Trophoblast cell (in vitro differentiated cells and primary cell): ENCODE data around the gene PPFIA2.

Experiments
- DNase-seq, 2 donors: peaks; one replicate each; pipeline ENCODE4 v3.0.0-alpha.2; 2016
- H2AFZ ChIP-seq: 2 replicates; pipeline ENCODE4 v1.6.1; 2013; ENCODE audit warnings: low read length, moderate library complexity, mild to moderate bottlenecking; ENCODE audit not compliant: insufficient read depth, poor library complexity
- H2AK5ac ChIP-seq: 2 replicates; pipeline ENCODE4 v1.6.1; 2013; ENCODE audit warnings: mild to moderate bottlenecking, low read length
- H2BK120ac ChIP-seq: 2 replicates; pipeline ENCODE4 v1.6.1; 2013; ENCODE audit warnings: low read length, mild to moderate bottlenecking, moderate library complexity; ENCODE audit not compliant: insufficient read depth, poor library complexity
- H2BK12ac ChIP-seq: 2 replicates; pipeline ENCODE4 v1.6.1; 2013; ENCODE audit warnings: mild to moderate bottlenecking, low read length, moderate library complexity
- H2BK5ac ChIP-seq: 2 replicates; pipeline ENCODE4 v1.6.1; 2013; ENCODE audit warnings: low read length, low read depth, moderate library complexity, mild to moderate bottlenecking; ENCODE audit not compliant: poor library complexity
- H3K14ac ChIP-seq: 2 replicates; pipeline ENCODE4 v1.6.1; 2013; ENCODE audit warnings: mild to moderate bottlenecking, low read length
- H3K18ac ChIP-seq: 2 replicates; pipeline ENCODE4 v1.6.1; 2013; ENCODE audit warnings: mild to moderate bottlenecking, low read length
- H3K23ac ChIP-seq: 2 replicates; pipeline ENCODE4 v1.6.1; 2013; ENCODE audit warnings: low read length
- H3K27ac ChIP-seq: 2 replicates; pipeline ENCODE4 v1.5.1; 2013; ENCODE audit warnings: low read depth, mild to moderate bottlenecking, inconsistent platforms, low read length, moderate library complexity
- H3K27me3 ChIP-seq: 2 replicates; pipeline ENCODE4 v1.6.1; 2013; ENCODE audit warnings: inconsistent platforms, mild to moderate bottlenecking, low read length, moderate library complexity; ENCODE audit not compliant: insufficient read depth
- H3K36me3 ChIP-seq, 2 experiments: 1 replicate in 1 of 2; 2 replicates in 1 of 2; pipeline ENCODE4 v1.6.1; 2013; ENCODE audit warnings: low read length in 2 of 2, mild to moderate bottlenecking in 2 of 2, moderate library complexity in 1 of 2; ENCODE audit not compliant: insufficient read depth in 2 of 2, control insufficient read depth in 1 of 2
- H3K4ac ChIP-seq: 2 replicates; pipeline ENCODE4 v1.6.1; 2013; ENCODE audit warnings: low read depth, mild to moderate bottlenecking, low read length, moderate library complexity
- H3K4me1 ChIP-seq, 2 experiments: 1 replicate in 1 of 2; 2 replicates in 1 of 2; pipeline ENCODE4 v1.6.1; 2013; ENCODE audit warnings: low read length in 2 of 2, mild to moderate bottlenecking in 2 of 2, moderate library complexity in 1 of 2; ENCODE audit not compliant: insufficient read depth in 2 of 2, control insufficient read depth in 1 of 2
- H3K4me2 ChIP-seq: 2 replicates; pipeline ENCODE4 v1.6.1; 2013; ENCODE audit warnings: inconsistent platforms, mild to moderate bottlenecking, low read length, moderate library complexity
- H3K4me3 ChIP-seq: 2 replicates; pipeline ENCODE4 v1.5.1; 2013; ENCODE audit warnings: mild to moderate bottlenecking, low read depth, low read length, inconsistent platforms
- H3K79me1 ChIP-seq: one replicate; pipeline ENCODE4 v1.6.1; 2013; ENCODE audit warnings: low read length
- H3K79me2 ChIP-seq: 2 replicates; pipeline ENCODE4 v1.6.1; 2013; ENCODE audit warnings: low read length, mild to moderate bottlenecking; ENCODE audit not compliant: control insufficient read depth, insufficient read depth, poor library complexity
- H3K9ac ChIP-seq: 2 replicates; pipeline ENCODE4 v1.6.1; 2013; ENCODE audit warnings: mild to moderate bottlenecking, low read length
- H3K9me3 ChIP-seq: 2 replicates; pipeline ENCODE4 v1.6.1; 2013; ENCODE audit warnings: low read depth, mild to moderate bottlenecking, control low read depth, inconsistent platforms, low read length; ENCODE audit not compliant: insufficient read depth
- H4K12ac ChIP-seq: 2 replicates; pipeline ENCODE4 v1.6.1; 2013; ENCODE audit warnings: low read depth, mild to moderate bottlenecking, low read length, moderate library complexity
- H4K8ac ChIP-seq: 2 replicates; pipeline ENCODE4 v1.6.1; 2013; ENCODE audit warnings: low read depth, mild to moderate bottlenecking, low read length, moderate library complexity
- H4K91ac ChIP-seq: one replicate; pipeline ENCODE4 v1.6.1; 2013; ENCODE audit warnings: low read depth, mild to moderate bottlenecking, low read length, moderate library complexity
- WGBS: extraction: QIAGEN DNeasy Blood & Tissue Kit; methylation state at CpG from one replicate; pipeline ENCODE4 v1.1.7; 2013; ENCODE audit warnings: missing lambda C conversion rate; ENCODE audit not compliant: insufficient read length, insufficient coverage; ENCODE audit errors: extremely low coverage; 5-methylcytosine and 5-hydroxymethylcytosine counted together

The PPFIA2 gene

DNA sequence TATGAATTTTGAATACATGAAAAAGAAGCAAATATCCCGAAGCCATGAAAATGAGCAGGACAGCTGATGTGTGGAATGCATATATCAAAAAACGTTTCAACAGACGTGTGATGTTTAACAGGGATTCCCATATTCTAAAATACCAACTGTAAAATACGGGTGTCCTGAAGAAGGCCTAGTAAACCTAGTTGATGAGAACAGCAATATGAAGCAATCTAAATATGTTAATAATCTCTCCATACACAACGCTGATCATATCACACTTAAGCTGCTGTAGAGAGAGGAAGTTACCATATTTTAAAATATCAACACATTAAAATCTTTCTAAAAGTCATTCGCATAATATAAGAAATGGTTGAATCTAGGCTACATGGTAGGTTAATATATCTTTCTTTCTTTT, 317.5 kb downstream of the PPFIA2 start:
- Histone ChIP-seq H4K91ac (no peak overlapping the region), H3K18ac (no peak overlapping the region)

DNA sequence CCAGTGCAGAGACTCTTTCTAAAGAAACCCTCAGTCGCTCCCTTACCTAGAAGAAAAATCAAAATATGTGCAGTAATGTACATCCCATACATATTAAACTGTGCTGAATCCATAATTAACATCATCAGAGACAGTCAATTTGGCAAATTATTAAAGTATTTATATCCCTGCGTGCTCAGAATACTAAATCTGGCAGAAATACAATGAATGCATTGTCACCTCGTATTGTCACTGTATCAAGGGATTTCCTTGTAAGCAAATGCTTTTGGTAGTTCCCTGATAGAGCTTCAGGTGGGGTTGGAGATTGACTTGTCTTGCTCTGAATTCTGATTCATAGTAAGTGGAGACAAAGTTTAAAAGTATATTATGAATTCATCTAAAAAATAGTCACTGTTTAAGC, 319.1 kb downstream of the PPFIA2 start:
- no peaks in the 10 kb centered on the region for H3K9me3 ChIP-seq
- no peak overlapping the region for H3K9ac ChIP-seq
- no CpG with 5 or more reads among the region's 3 CpGs for WGBS

More for the DNA sequence above, 317.5 kb downstream of the PPFIA2 start:
- Histone ChIP-seq H3K36me3 (no peaks in the 10 kb centered on the region), H3K79me1 (no peaks in the 10 kb centered on the region), H3K27ac (no peak overlapping the region), H2AK5ac (no peak overlapping the region), H3K4ac (no peak overlapping the region), H4K8ac (no peak overlapping the region), H3K4me3 (no peak overlapping the region), H3K4me1 (no peaks in the 10 kb centered on the region), H3K9ac (no peak overlapping the region), H3K9me3 (no peaks in the 10 kb centered on the region), H3K14ac (no peak overlapping the region), H3K4me2 (no peak overlapping the region), H3K23ac (no peak overlapping the region), H3K27me3 (no peaks in the 10 kb centered on the region), H2BK5ac (no peak overlapping the region), H2BK12ac (no peak overlapping the region), H2BK120ac (no peak overlapping the region), H3K79me2 (no peaks in the 10 kb centered on the region), H4K12ac (no peak overlapping the region), H2AFZ (no peak overlapping the region)
- no peak for DNase-seq
- no CpG with 5 or more reads among the region's 6 CpGs for WGBS

DNA sequence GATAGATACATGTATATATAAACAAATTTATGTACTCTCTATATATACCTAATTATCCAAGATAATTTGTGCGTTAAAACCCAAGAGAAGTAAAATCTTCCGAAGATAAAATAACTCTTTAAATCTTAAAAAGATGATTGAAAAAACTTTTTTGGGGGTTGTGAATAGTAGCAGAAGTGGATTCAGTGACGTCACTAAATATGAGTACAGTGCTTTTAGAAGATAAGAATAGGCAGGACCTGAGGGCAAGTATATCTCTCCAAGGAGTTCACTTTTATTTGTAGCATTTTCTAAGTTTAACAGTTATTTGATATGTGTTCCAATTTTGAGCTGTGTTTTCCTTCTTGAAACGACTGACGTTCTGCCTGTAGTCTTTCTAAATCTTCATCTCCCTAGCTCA, 319.8 kb downstream of the PPFIA2 start:
- no CpG with 5 or more reads among the region's 5 CpGs for WGBS

More for the DNA sequence above, 319.1 kb downstream of the PPFIA2 start:
- no peaks in the 10 kb centered on the region for H3K36me3 ChIP-seq
- no peaks in the 10 kb centered on the region for H3K4me1 ChIP-seq
- no peak overlapping the region for H2BK5ac ChIP-seq
- H4K8ac ChIP-seq = no peak overlapping the region
- DNase-seq = no peak
- no peak overlapping the region for H2BK12ac ChIP-seq
- H2AK5ac ChIP-seq = no peak overlapping the region
- H3K23ac ChIP-seq = no peak overlapping the region
- H3K14ac ChIP-seq = no peak overlapping the region
- no peaks in the 10 kb centered on the region for H3K27me3 ChIP-seq
- H3K4me2 ChIP-seq = no peak overlapping the region
- no peak overlapping the region for H2AFZ ChIP-seq
- H3K4ac ChIP-seq = no peak overlapping the region
- H2BK120ac ChIP-seq = no peak overlapping the region
- no peak overlapping the region for H4K12ac ChIP-seq
- H3K79me2 ChIP-seq = no peaks in the 10 kb centered on the region
- H3K4me3 ChIP-seq = no peak overlapping the region
- H3K18ac ChIP-seq = no peak overlapping the region
- H3K79me1 ChIP-seq = no peaks in the 10 kb centered on the region
- no peak overlapping the region for H4K91ac ChIP-seq
- no peak overlapping the region for H3K27ac ChIP-seq

DNA sequence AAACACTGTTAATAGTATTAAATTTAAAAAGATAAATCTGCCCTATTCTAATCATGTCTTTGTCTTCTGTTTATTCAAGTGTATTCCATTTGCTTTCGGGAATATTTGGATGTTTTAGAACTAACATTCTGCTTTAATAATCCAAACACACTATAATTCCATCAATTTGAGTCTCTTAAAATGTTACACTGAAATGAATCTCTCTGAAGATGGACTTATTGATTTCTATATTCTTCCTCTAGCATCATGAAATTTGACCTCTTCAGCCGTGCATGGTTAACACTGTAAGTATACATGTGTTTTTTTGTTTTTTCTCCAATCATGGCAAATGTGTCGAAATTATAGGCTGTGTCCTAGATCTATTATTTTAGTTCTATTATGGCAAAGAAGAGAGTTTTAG, 342.1 kb downstream of the PPFIA2 start:
- H4K8ac ChIP-seq = no peak overlapping the region
- H3K18ac ChIP-seq = no peak overlapping the region
- no peak overlapping the region for H3K14ac ChIP-seq
- H3K4me2 ChIP-seq = no peak overlapping the region
- no peaks in the 10 kb centered on the region for H3K27me3 ChIP-seq
- no peaks in the 10 kb centered on the region for H3K79me2 ChIP-seq
- no peak overlapping the region for H3K27ac ChIP-seq
- H2BK5ac ChIP-seq = no peak overlapping the region
- H2BK12ac ChIP-seq = no peak overlapping the region
- H3K4me3 ChIP-seq = no peak overlapping the region
- no peak overlapping the region for H3K4ac ChIP-seq
- no peaks in the 10 kb centered on the region for H3K9me3 ChIP-seq
- no CpG with 5 or more reads among the region's 3 CpGs for WGBS
- H2BK120ac ChIP-seq = no peak overlapping the region
- H3K4me1 ChIP-seq = no peaks in the 10 kb centered on the region
- DNase-seq = no peak
- H3K9ac ChIP-seq = no peak overlapping the region
- no peak overlapping the region for H4K91ac ChIP-seq
- no peaks in the 10 kb centered on the region for H3K79me1 ChIP-seq
- H2AFZ ChIP-seq = no peak overlapping the region
- no peak overlapping the region for H3K23ac ChIP-seq
- H2AK5ac ChIP-seq = no peak overlapping the region
- no peak overlapping the region for H4K12ac ChIP-seq
- no peaks in the 10 kb centered on the region for H3K36me3 ChIP-seq

More for the DNA sequence above, 319.8 kb downstream of the PPFIA2 start:
- Histone ChIP-seq H3K27ac (no peak overlapping the region), H3K9ac (no peak overlapping the region), H3K4me3 (no peak overlapping the region), H2BK12ac (no peak overlapping the region), H4K12ac (no peak overlapping the region), H3K18ac (no peak overlapping the region), H3K27me3 (no peaks in the 10 kb centered on the region), H2BK5ac (no peak overlapping the region), H4K8ac (no peak overlapping the region), H3K9me3 (no peaks in the 10 kb centered on the region), H3K36me3 (no peaks in the 10 kb centered on the region), H3K4me1 (no peaks in the 10 kb centered on the region), H4K91ac (no peak overlapping the region), H3K14ac (no peak overlapping the region), H2AK5ac (no peak overlapping the region), H3K4me2 (no peak overlapping the region), H2AFZ (no peak overlapping the region), H3K79me2 (no peaks in the 10 kb centered on the region), H3K79me1 (no peaks in the 10 kb centered on the region), H2BK120ac (no peak overlapping the region), H3K23ac (no peak overlapping the region), H3K4ac (no peak overlapping the region)
- no peak for DNase-seq
